CD14-positive monocyte (primary cell): ENCODE data around the gene COL20A1. TPM values are rescaled to one million over a fixed set of nuclear protein-coding genes. Genes with fewer than 3 reads are reported as not detected.
"Not testable (repeated sequence)": the region's sequence is repeated elsewhere in the genome, so short reads cannot be mapped to it uniquely, and the experiment has no call there.

Experiments
- DNase-seq, 3 donors: peaks; one replicate each; pipeline ENCODE4 v3.0.0-alpha.2; 2011 to 2022
- H2AFZ ChIP-seq: 2 replicates; pipeline ENCODE4 v1.6.0; 2012; ENCODE audit warnings: mild to moderate bottlenecking, low read depth, low read length, inconsistent platforms; ENCODE audit not compliant: insufficient read depth, poor library complexity, severe bottlenecking
- H3K27ac ChIP-seq, 2 donors: 1 replicate in 1 of 2; 2 replicates in 1 of 2; pipeline ENCODE4 v1.5.1; 2012 to 2013; ENCODE audit warnings: low read length in 2 of 2, control low read depth in 1 of 2, inconsistent platforms in 1 of 2, low read depth in 1 of 2, mild to moderate bottlenecking in 1 of 2
- H3K27me3 ChIP-seq, 2 donors: one replicate each; pipeline versions ENCODE4 v1.6.0 to v1.6.1; 2011 to 2013; ENCODE audit warnings: low read length in 2 of 2; ENCODE audit not compliant: control insufficient read depth in 2 of 2, insufficient read depth in 2 of 2
- H3K36me3 ChIP-seq, 2 donors: replicated peaks in 1 of 2; 1 replicate in 1 of 2; 2 replicates in 1 of 2; pipeline versions ENCODE4 v1.5.1 to v1.6.1; 2012 to 2013; ENCODE audit warnings: low read length in 2 of 2, control low read depth in 1 of 2, inconsistent platforms in 1 of 2, mild to moderate bottlenecking in 1 of 2; ENCODE audit not compliant: insufficient read depth in 2 of 2, control insufficient read depth in 1 of 2
- H3K4me1 ChIP-seq, 2 donors: 1 replicate in 1 of 2; 2 replicates in 1 of 2; pipeline versions ENCODE4 v1.5.1 to v1.6.1; 2012 to 2013; ENCODE audit warnings: low read length in 2 of 2, control low read depth in 1 of 2, inconsistent platforms in 1 of 2, mild to moderate bottlenecking in 1 of 2, moderate library complexity in 1 of 2; ENCODE audit not compliant: insufficient read depth in 2 of 2, control insufficient read depth in 1 of 2
- H3K4me2 ChIP-seq: replicated peaks from 2 replicates; pipeline ENCODE3; 2012; ENCODE audit warnings: low read length, moderate library complexity, mild to moderate bottlenecking; ENCODE audit not compliant: poor library complexity, severe bottlenecking; ENCODE audit errors: extremely low read depth
- H3K4me3 ChIP-seq, 3 experiments: fragments of 200-600 bp in 1 of 3; sonication (generic) in 1 of 3; replicated peaks in 1 of 3; 1 replicate in 2 of 3; 2 replicates in 1 of 3; pipeline ENCODE4 v1.5.1; 2011 to 2013; ENCODE audit warnings: low read length in 3 of 3, mild to moderate bottlenecking in 3 of 3, control low read depth in 2 of 3, low read depth in 2 of 3, inconsistent platforms in 1 of 3, moderate library complexity in 1 of 3
- H3K79me2 ChIP-seq: 2 replicates; pipeline ENCODE4 v1.6.0; 2012; ENCODE audit warnings: mild to moderate bottlenecking, control low read depth, inconsistent platforms, low read length, moderate library complexity; ENCODE audit not compliant: insufficient read depth
- H3K9ac ChIP-seq: 2 replicates; pipeline ENCODE4 v1.6.0; 2017; ENCODE audit warnings: low read length, mild to moderate bottlenecking; ENCODE audit not compliant: insufficient read depth, poor library complexity, severe bottlenecking
- H3K9me3 ChIP-seq, 2 donors: replicated peaks in 1 of 2; 1 replicate in 1 of 2; 2 replicates in 1 of 2; pipeline versions ENCODE4 v1.5.1 to v1.6.1; 2012 to 2013; ENCODE audit warnings: low read length in 2 of 2, control low read depth in 1 of 2; ENCODE audit not compliant: control insufficient read depth in 1 of 2, insufficient read depth in 1 of 2
- H4K20me1 ChIP-seq: 2 replicates; pipeline ENCODE4 v1.6.0; 2012; ENCODE audit warnings: mild to moderate bottlenecking, low read length, control low read depth, moderate library complexity; ENCODE audit not compliant: insufficient read depth
- H3K27ac Mint-ChIP-seq, 7 donors: one replicate each; pipeline ENCODE4 v1.8.0; 2020; ENCODE audit warnings: mild to moderate bottlenecking in 7 of 7, mixed read lengths in 7 of 7, moderate library complexity in 6 of 7, inconsistent platforms in 2 of 7
- H3K27me3 Mint-ChIP-seq, 3 donors: one replicate each; pipeline ENCODE4 v1.8.0; 2021 to 2022; ENCODE audit warnings: low read depth in 3 of 3, mild to moderate bottlenecking in 3 of 3, mixed read lengths in 3 of 3, moderate library complexity in 3 of 3, inconsistent platforms in 1 of 3
- H3K36me3 Mint-ChIP-seq, 2 donors: one replicate each; pipeline ENCODE4 v1.8.0; 2020; ENCODE audit warnings: mixed read lengths in 2 of 2, inconsistent platforms in 1 of 2, mild to moderate bottlenecking in 1 of 2
- H3K4me1 Mint-ChIP-seq: one replicate; pipeline ENCODE4 v1.8.0; 2020; ENCODE audit warnings: mild to moderate bottlenecking, mixed read lengths
- H3K4me3 Mint-ChIP-seq, 2 donors: one replicate each; pipeline ENCODE4 v1.8.0; 2020; ENCODE audit warnings: mild to moderate bottlenecking in 2 of 2, mixed read lengths in 2 of 2, moderate library complexity in 1 of 2
- H3K9me3 Mint-ChIP-seq, 7 donors: one replicate each; pipeline ENCODE4 v1.8.0; 2020 to 2022; ENCODE audit warnings: mixed read lengths in 7 of 7, mild to moderate bottlenecking in 6 of 7, moderate library complexity in 6 of 7, inconsistent platforms in 2 of 7
- WGBS: methylation state at CpG from one replicate; pipeline ENCODE4 v1.1.5; 2013; ENCODE audit warnings: missing lambda C conversion rate; ENCODE audit not compliant: insufficient coverage; 5-methylcytosine and 5-hydroxymethylcytosine counted together
- intact Hi-C, 2 donors: fragments of 100-400 bp; cut with micrococcal nuclease; formaldehyde crosslinking; loops; one replicate each; pipeline versions ENCODE4 v1.15.0 to v1.15.1; 2023
- polyA plus RNA-seq, 3 donors: library from polyadenylated mRNA; depleted of rRNA in 1 of 3; unstranded in 2 of 3; stranded (reverse) in 1 of 3; fragments of 300-500 nt in 2 of 3; fragments of >200 nt in 1 of 3; fragmentation: Illumina TruSeq in 2 of 3; gene quantifications; 1 replicate in 2 of 3; 2 replicates in 1 of 3; pipeline ENCODE4 v1.2.3, GENCODE V29; 2012 to 2021
- TF ChIP-seq, protein P1 (sequence below): fragments of 200-600 bp; IDR thresholded peaks from one replicate; pipeline ENCODE4 v1.8.0; 2022; ENCODE audit warnings: antibody characterized with exemption, mild to moderate bottlenecking

The COL20A1 gene
- polyA plus RNA-seq, 3 donors: not detected

DNA sequence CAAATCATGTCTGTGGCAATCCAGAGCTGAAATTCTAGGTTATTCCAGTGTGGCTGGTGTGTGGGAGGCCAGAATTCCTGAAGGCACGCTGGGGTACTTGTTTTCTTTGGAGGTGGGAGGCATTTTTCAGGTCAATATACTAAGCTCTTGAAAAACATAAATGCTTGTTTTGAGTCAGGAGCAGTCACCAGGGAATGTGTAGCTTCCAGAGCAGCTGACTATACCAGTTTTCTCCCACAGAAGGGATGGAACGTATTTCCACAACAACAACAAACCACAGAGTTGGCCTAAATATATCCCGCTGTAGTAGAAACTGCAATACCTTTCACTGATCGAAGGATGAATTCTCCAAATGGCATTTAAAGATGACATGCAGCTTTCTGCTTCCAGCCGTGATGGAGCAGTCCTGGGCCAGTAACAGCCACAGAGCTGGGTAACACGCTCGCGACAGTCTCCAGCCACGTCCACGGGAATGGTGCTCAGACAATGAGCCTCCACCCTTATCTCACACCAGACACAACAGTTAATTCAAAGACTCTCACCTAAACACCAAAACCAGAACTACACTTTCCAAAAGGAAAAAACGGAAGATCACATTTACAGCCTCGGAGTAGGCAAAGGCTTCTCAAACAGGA lies 44.9 kb downstream of the COL20A1 start:
- peak overlapping the region in 1 of 7 donors; percentile 0 for H3K27ac Mint-ChIP-seq
- H4K20me1 ChIP-seq: no peaks in the 10 kb centered on the region
- peaks cover 10 to 14% of the 10 kb centered on the region in 2 donors for H3K9me3 ChIP-seq
- H3K4me3 Mint-ChIP-seq: no peak overlapping the region
- H2AFZ ChIP-seq: no peak overlapping the region
- no peaks in the 10 kb centered on the region for H3K36me3 Mint-ChIP-seq
- no peaks in the 10 kb centered on the region for H3K27me3 ChIP-seq
- H3K9me3 Mint-ChIP-seq: peaks cover 10 to 37% (median 21%) of the 10 kb centered on the region in 7 donors
- no peak for DNase-seq
- no peak overlapping the region for H3K27ac ChIP-seq
- H3K27me3 Mint-ChIP-seq: peaks cover 5 to 14% (median 6%) of the 10 kb centered on the region in 3 donors
- no peak overlapping the region for H3K9ac ChIP-seq
- no peaks in the 10 kb centered on the region for H3K4me1 Mint-ChIP-seq
- H3K79me2 ChIP-seq: no peaks in the 10 kb centered on the region
- no peaks in the 10 kb centered on the region for H3K4me1 ChIP-seq
- no peak overlapping the region for H3K4me3 ChIP-seq
- intact Hi-C loops: no loop called here
- 67% methylated on average over 9 of the region's 12 CpGs for WGBS
- no peaks in the 10 kb centered on the region for H3K36me3 ChIP-seq
- no peak overlapping the region for H3K4me2 ChIP-seq
- TF ChIP-seq, protein P1, sequence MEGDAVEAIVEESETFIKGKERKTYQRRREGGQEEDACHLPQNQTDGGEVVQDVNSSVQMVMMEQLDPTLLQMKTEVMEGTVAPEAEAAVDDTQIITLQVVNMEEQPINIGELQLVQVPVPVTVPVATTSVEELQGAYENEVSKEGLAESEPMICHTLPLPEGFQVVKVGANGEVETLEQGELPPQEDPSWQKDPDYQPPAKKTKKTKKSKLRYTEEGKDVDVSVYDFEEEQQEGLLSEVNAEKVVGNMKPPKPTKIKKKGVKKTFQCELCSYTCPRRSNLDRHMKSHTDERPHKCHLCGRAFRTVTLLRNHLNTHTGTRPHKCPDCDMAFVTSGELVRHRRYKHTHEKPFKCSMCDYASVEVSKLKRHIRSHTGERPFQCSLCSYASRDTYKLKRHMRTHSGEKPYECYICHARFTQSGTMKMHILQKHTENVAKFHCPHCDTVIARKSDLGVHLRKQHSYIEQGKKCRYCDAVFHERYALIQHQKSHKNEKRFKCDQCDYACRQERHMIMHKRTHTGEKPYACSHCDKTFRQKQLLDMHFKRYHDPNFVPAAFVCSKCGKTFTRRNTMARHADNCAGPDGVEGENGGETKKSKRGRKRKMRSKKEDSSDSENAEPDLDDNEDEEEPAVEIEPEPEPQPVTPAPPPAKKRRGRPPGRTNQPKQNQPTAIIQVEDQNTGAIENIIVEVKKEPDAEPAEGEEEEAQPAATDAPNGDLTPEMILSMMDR: no peak

DNA sequence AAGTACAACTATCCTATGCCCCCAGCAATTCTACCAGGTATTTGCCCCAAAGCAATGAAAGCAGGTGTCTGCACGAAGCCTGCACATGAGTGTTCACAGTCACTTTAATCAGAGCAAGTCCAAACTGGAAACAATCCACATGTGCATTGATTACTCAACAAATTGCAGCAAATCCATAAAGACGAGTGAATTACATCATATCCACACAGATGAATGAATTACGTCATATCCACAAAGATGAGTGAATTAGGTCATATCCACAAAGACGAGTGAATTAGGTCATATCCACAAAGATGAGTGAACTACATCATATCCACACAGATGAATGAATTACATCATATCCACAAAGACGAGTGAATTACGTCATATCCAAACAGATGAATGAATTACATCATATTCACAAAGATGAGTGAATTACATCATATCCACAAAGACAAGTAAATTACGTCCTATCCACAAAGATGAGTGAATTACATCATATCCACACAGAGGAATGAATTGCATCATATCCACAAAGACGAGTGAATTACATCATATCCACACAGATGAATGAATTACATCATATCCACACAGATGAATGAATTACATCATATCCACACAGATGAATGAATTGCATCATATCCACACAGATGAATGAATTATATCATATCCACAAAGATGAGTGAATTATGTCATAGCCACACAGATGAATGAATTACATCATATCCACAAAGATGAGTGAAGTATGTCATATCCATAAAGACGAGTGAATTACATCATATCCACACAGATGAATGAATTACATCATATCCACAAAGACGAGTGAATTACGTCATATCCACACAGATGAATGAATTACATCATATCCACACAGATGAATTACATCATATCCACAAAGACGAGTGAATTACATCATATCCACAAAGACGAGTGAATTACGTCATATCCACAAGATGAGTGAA lies 46.4 kb downstream of the COL20A1 start:
- H4K20me1 ChIP-seq, H3K4me2 ChIP-seq, H3K9ac ChIP-seq, H3K4me1 ChIP-seq, H2AFZ ChIP-seq, H3K36me3 ChIP-seq, intact Hi-C loops, H3K4me1 Mint-ChIP-seq, H3K27ac ChIP-seq, H3K36me3 Mint-ChIP-seq, H3K27me3 ChIP-seq, H3K4me3 Mint-ChIP-seq, H3K79me2 ChIP-seq, H3K4me3 ChIP-seq: not testable (repeated sequence)
- WGBS: 50% methylated on average over 6 of the region's 14 CpGs
- Mint-ChIP-seq H3K9me3 (peaks cover 10 to 37% (median 21%) of the 10 kb centered on the region in 7 donors), H3K27ac (peak overlapping the region in 5 of 7 donors; percentile 11 to 73 (median 33)), H3K27me3 (peaks cover 5 to 16% (median 6%) of the 10 kb centered on the region in 3 donors)
- DNase-seq: peak in 1 of 3 donors; percentile 29
- peaks cover 10 to 14% of the 10 kb centered on the region in 2 donors for H3K9me3 ChIP-seq

DNA sequence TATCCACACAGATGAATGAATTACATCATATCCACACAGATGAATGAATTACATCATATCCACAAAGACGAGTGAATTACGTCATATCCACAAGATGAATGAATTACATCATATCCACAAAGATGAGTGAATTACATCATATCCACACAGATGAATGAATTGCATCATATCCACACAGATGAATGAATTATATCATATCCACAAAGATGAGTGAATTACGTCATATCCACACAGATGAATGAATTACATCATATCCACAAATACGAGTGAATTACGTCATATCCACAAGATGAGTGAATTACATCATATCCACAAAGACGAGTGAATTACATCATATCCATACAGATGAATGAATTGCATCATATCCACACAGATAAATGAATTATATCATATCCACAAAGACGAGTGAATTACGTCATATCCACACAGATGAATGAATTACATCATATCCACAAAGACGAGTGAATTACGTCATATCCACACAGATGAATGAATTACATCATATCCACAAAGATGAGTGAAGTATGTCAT lies 47.2 kb downstream of the COL20A1 start:
- H3K9me3 Mint-ChIP-seq: peaks cover 10 to 34% (median 20%) of the 10 kb centered on the region in 7 donors
- H3K4me3 Mint-ChIP-seq, DNase-seq, intact Hi-C loops, H3K4me2 ChIP-seq, H3K36me3 Mint-ChIP-seq, H3K79me2 ChIP-seq, H3K27me3 ChIP-seq, H3K4me3 ChIP-seq, H3K4me1 ChIP-seq, H3K36me3 ChIP-seq, H3K27ac ChIP-seq, H2AFZ ChIP-seq, H4K20me1 ChIP-seq, H3K4me1 Mint-ChIP-seq, H3K9ac ChIP-seq: not testable (repeated sequence)
- H3K27ac Mint-ChIP-seq: peak overlapping the region in 3 of 7 donors; percentile 20 to 54 (median 21)
- peaks cover 9 to 10% of the 10 kb centered on the region in 2 donors for H3K9me3 ChIP-seq
- peaks cover 4 to 16% (median 6%) of the 10 kb centered on the region in 3 donors for H3K27me3 Mint-ChIP-seq
- WGBS: 11% methylated on average over 3 of the region's 10 CpGs
